Activated T-helper 1 cell treated with anti-CD3 and anti-CD28 coated beads, Interleukin-2, amount 50 U/mL, for 16 hours (primary cell): ENCODE results near the gene GALR3.

Experiments
- DNase-seq, 2 donors: peaks; one replicate each; pipeline ENCODE4 v3.0.0-alpha.2; 2020; ENCODE audit warnings: low read depth in 1 of 2, low spot score in 1 of 2

Gene GALR3

DNA sequence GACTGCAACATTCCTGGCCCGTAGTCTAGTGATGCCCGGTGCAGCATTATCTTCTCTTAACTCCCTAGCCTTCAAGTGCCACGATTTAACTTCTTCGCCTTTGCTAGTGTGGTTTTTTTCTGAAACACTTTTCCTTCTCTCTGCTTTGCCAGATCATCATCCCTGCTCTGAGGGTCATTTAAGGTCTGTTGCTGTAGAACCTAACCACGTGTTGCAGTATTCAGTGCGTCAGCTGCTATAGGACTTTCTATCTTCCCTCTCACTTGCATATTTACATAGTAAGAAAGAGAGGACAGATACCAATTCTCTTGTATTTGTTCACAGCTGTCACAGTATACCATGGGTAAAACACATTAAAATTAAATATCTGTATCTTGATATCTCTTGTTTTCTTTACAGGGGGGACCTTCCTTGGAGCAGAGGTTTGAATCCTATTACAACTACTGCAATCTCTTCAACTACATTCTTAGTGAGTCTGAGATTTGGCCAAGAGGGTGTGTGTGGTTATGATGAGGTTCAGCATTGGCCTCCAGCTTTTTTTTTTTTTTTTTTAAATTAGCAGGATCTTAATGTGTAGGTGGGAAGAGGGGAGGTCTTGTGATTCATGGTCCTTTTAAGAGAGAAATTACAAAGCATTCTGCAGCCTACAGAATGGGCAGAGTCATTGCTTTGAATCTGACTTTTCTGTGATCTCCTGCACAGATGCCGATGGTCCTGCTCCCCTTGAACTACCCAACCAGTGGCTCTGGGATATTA, 39.6 kb downstream of the GALR3 start:
- no peak for DNase-seq

DNA sequence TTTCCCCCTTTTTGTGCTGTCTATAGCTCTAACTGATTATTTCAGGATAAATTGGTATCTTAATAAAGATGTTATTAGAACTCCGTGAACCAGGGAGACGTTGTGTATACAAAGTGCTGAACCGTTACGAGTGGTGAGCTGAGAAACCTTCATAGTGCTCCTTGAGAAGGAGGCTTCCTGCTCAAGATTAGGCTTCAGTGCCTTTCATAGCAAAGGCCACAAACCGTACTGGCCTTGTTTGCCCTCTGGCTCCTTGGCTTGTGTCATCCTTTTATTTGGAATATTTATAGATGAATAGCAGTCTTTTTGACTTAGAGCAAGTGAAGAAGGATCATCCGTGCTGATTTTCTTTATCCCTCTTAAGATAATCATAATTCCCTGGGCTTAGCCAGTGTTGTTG, 42.3 kb downstream of the GALR3 start:
- no peak for DNase-seq

DNA sequence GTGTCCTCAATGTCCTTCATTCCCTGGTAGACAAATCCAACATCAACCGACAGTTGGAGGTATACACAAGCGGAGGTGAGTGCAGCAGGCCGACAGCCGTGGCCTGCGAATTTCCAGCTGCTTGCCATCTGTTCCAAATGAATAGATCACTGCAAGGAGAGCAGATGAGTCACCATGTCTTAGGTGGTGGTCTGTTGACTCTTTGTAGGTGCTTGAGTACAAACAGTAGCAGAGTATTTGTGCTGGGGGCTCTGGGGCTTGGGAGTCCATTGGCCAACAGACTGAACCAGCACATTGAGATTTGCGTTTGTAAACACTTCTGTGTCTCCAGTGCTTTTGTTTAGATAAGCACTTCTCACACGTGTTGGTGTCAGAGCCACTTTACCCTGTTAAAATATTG, 47.1 kb downstream of the GALR3 start:
- no peak for DNase-seq
